Neuronal stem cell (in vitro differentiated cells): ENCODE measurements around the gene NOP10.

ENCODE experiments used
- DNase-seq: peaks from one replicate; pipeline ENCODE4 v3.0.0-alpha.2; 2013; ENCODE audit warnings: low spot score
- H2AFZ ChIP-seq: one replicate; pipeline ENCODE4 v1.6.1; 2013; ENCODE audit warnings: mild to moderate bottlenecking, low read length, inconsistent platforms
- H2AK5ac ChIP-seq: 2 replicates; pipeline ENCODE4 v1.6.1; 2013; ENCODE audit warnings: low read depth, mild to moderate bottlenecking, inconsistent platforms, low read length, moderate library complexity, mixed read lengths
- H2BK120ac ChIP-seq: 2 replicates; pipeline ENCODE4 v1.6.1; 2013; ENCODE audit warnings: low read depth, mild to moderate bottlenecking, inconsistent platforms, low read length, moderate library complexity, mixed read lengths
- H2BK12ac ChIP-seq: one replicate; pipeline ENCODE4 v1.6.1; 2013; ENCODE audit warnings: low read length, inconsistent platforms
- H2BK15ac ChIP-seq: 2 replicates; pipeline ENCODE4 v1.6.1; 2013; ENCODE audit warnings: mild to moderate bottlenecking, low read length, inconsistent platforms, mixed read lengths
- H2BK5ac ChIP-seq: one replicate; pipeline ENCODE4 v1.6.1; 2013; ENCODE audit warnings: inconsistent platforms, mild to moderate bottlenecking, low read length, moderate library complexity
- H3K14ac ChIP-seq: one replicate; pipeline ENCODE4 v1.6.1; 2013; ENCODE audit warnings: low read length, inconsistent platforms
- H3K18ac ChIP-seq: 2 replicates; pipeline ENCODE4 v1.6.1; 2013; ENCODE audit warnings: low read length, inconsistent platforms
- H3K23ac ChIP-seq: 2 replicates; pipeline ENCODE4 v1.6.1; 2013; ENCODE audit warnings: low read depth, mild to moderate bottlenecking, mixed read lengths, low read length, inconsistent platforms; ENCODE audit not compliant: poor library complexity
- H3K27ac ChIP-seq: replicated peaks from 3 replicates; pipeline ENCODE4 v1.5.1; 2013; ENCODE audit warnings: low read length, inconsistent platforms
- H3K27me3 ChIP-seq, 3 experiments: 2 replicates each; pipeline ENCODE4 v1.6.1; 2013; ENCODE audit warnings: low read length in 3 of 3, mild to moderate bottlenecking in 2 of 3, inconsistent platforms in 1 of 3, low read depth in 1 of 3, mixed read lengths in 1 of 3, moderate library complexity in 1 of 3; ENCODE audit not compliant: control insufficient read depth in 3 of 3, insufficient read depth in 3 of 3
- H3K36me3 ChIP-seq, 2 donors: replicated peaks in 1 of 2; 2 replicates each; pipeline ENCODE4 v1.6.1; 2013; ENCODE audit warnings: low read length in 2 of 2; ENCODE audit not compliant: control insufficient read depth in 2 of 2, insufficient read depth in 2 of 2
- H3K4ac ChIP-seq: 2 replicates; pipeline ENCODE4 v1.6.1; 2013; ENCODE audit warnings: inconsistent platforms, mild to moderate bottlenecking, low read length, moderate library complexity
- H3K4me1 ChIP-seq, 2 donors: 1 replicate in 1 of 2; 2 replicates in 1 of 2; pipeline ENCODE4 v1.6.1; 2013; ENCODE audit warnings: low read length in 2 of 2, low read depth in 1 of 2; ENCODE audit not compliant: control insufficient read depth in 2 of 2, insufficient read depth in 1 of 2
- H3K4me2 ChIP-seq: one replicate; pipeline ENCODE4 v1.6.1; 2013; ENCODE audit warnings: mild to moderate bottlenecking, low read length, inconsistent platforms; ENCODE audit not compliant: insufficient read depth, poor library complexity, severe bottlenecking
- H3K4me3 ChIP-seq, 2 donors: 2 replicates each; pipeline ENCODE4 v1.5.1; 2013; ENCODE audit warnings: low read length in 2 of 2, mild to moderate bottlenecking in 2 of 2, inconsistent platforms in 1 of 2, moderate library complexity in 1 of 2
- H3K79me1 ChIP-seq: one replicate; pipeline ENCODE4 v1.6.1; 2013; ENCODE audit warnings: low read depth, mild to moderate bottlenecking, inconsistent platforms, low read length, moderate library complexity
- H3K9ac ChIP-seq: one replicate; pipeline ENCODE4 v1.6.1; 2013; ENCODE audit warnings: mild to moderate bottlenecking, low read depth, low read length, inconsistent platforms; ENCODE audit not compliant: poor library complexity
- H3K9me3 ChIP-seq, 2 donors: replicated peaks in 1 of 2; 2 replicates each; pipeline versions ENCODE3 to v1.6.1; 2013; ENCODE audit warnings: low read length in 2 of 2, mild to moderate bottlenecking in 2 of 2, inconsistent platforms in 1 of 2, low read depth in 1 of 2, mixed read lengths in 1 of 2, moderate library complexity in 1 of 2; ENCODE audit not compliant: control insufficient read depth in 2 of 2, insufficient read depth in 1 of 2
- H4K8ac ChIP-seq: one replicate; pipeline ENCODE4 v1.6.1; 2013; ENCODE audit warnings: low read depth, mild to moderate bottlenecking, inconsistent platforms, low read length, moderate library complexity
- H4K91ac ChIP-seq: one replicate; pipeline ENCODE4 v1.6.1; 2013; ENCODE audit warnings: low read length, low read depth, mild to moderate bottlenecking, inconsistent platforms; ENCODE audit not compliant: poor library complexity
- WGBS, 2 donors: extraction: QIAGEN DNeasy Blood & Tissue Kit; methylation state at CpG; one replicate each; pipeline ENCODE4 v1.1.7; 2013; ENCODE audit warnings: missing lambda C conversion rate in 2 of 2, mixed read lengths in 1 of 2; ENCODE audit not compliant: insufficient read length in 2 of 2, insufficient replicate concordance in 1 of 2; ENCODE audit errors: extremely low coverage in 2 of 2; 5-methylcytosine and 5-hydroxymethylcytosine counted together

The NOP10 gene

GRCh38 chr15:34339946-34340345 lies 3.0 kb downstream of the NOP10 start:
- H3K79me1 ChIP-seq = peaks cover 3% of the 10 kb centered on the region
- H3K4me2 ChIP-seq = no peak overlapping the region
- no CpG with 5 or more reads among the region's 3 CpGs for WGBS, 2 donors
- H3K9ac ChIP-seq = no peak overlapping the region
- no peak overlapping the region for H4K91ac ChIP-seq
- no peak overlapping the region for H3K4me3 ChIP-seq
- DNase-seq = no peak
- no peaks in the 10 kb centered on the region for H3K27me3 ChIP-seq
- no peak overlapping the region for H3K4ac ChIP-seq
- no peak overlapping the region for H3K18ac ChIP-seq
- no peak overlapping the region for H2BK15ac ChIP-seq
- no peak overlapping the region for H2BK120ac ChIP-seq
- H4K8ac ChIP-seq = no peak overlapping the region
- H2AFZ ChIP-seq = no peak overlapping the region
- H3K9me3 ChIP-seq = peaks cover 3 to 5% of the 10 kb centered on the region in 2 donors
- H2BK12ac ChIP-seq = no peak overlapping the region
- no peak overlapping the region for H3K14ac ChIP-seq
- H2BK5ac ChIP-seq = no peak overlapping the region
- no peak overlapping the region for H2AK5ac ChIP-seq
- no peak overlapping the region for H3K27ac ChIP-seq
- no peak overlapping the region for H3K23ac ChIP-seq
- peaks cover 4 to 8% of the 10 kb centered on the region in 2 donors for H3K4me1 ChIP-seq
- peaks cover 0 to 34% of the 10 kb centered on the region in 2 donors for H3K36me3 ChIP-seq

DNA sequence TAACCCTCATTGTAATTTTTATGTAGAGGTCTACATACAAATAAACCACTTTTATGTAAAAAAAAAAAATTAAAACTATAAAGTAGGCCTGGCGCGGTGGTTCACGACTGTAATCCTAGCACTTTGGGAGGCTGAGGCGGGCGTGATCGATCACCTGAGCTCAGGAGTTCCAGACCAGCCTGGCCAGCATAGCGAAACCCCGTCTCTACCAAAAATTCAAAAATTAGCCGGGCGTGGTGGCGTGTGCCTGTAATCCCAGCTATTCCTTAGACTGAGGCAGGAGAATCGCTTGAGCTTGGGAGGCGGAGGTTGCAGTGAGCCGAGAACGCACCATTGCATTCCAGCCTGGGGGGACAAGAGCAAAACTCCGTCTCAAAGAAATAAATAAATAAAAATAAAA lies 4.6 kb downstream of the NOP10 start:
- H3K79me1 ChIP-seq = peaks cover 3% of the 10 kb centered on the region
- no peak overlapping the region for H4K91ac ChIP-seq
- no peak overlapping the region for H3K4ac ChIP-seq
- H2BK5ac ChIP-seq = no peak overlapping the region
- H2AK5ac ChIP-seq = no peak overlapping the region
- WGBS, 2 donors = no CpG with 5 or more reads among the region's 16 CpGs
- no peak overlapping the region for H4K8ac ChIP-seq
- H3K27ac ChIP-seq = no peak overlapping the region
- peak overlapping the region in 1 of 2 donors; percentile 72 for H3K4me3 ChIP-seq
- no peak overlapping the region for H2BK120ac ChIP-seq
- H3K23ac ChIP-seq = no peak overlapping the region
- peaks cover 3 to 5% of the 10 kb centered on the region in 2 donors for H3K9me3 ChIP-seq
- no peak overlapping the region for H3K18ac ChIP-seq
- no peak overlapping the region for H3K9ac ChIP-seq
- DNase-seq = no peak
- H2AFZ ChIP-seq = peak overlapping the region; percentile 93
- no peak overlapping the region for H2BK15ac ChIP-seq
- H3K36me3 ChIP-seq = peaks cover 0 to 34% of the 10 kb centered on the region in 2 donors
- no peaks in the 10 kb centered on the region for H3K27me3 ChIP-seq
- peaks cover 4 to 8% of the 10 kb centered on the region in 2 donors for H3K4me1 ChIP-seq
- H2BK12ac ChIP-seq = no peak overlapping the region
- no peak overlapping the region for H3K14ac ChIP-seq
- H3K4me2 ChIP-seq = peak overlapping the region; percentile 45

GRCh38 chr15:34337557-34338306 lies 5.2 kb downstream of the NOP10 start, which contains the start of gene SLC12A6:
SLC12A6 (minus strand) TSS chr15:34337781; CDS start chr15:34336680, 1,101 bp downstream.
- Histone ChIP-seq H3K27ac (peak within 1 kb of the TSS; percentile 86), H2BK12ac (peak within 1 kb of the TSS; percentile 41), H3K36me3 (peaks cover 0 to 34% of the 10 kb centered on the region in 2 donors), H3K79me1 (peaks cover 3% of the 10 kb centered on the region), H4K8ac (peak within 1 kb of the TSS; percentile 65), H3K9ac (peak within 1 kb of the TSS; percentile 94), H3K27me3 (no peaks in the 10 kb centered on the region), H3K18ac (peak within 1 kb of the TSS; percentile 96), H2BK120ac (no peak within 1 kb of the TSS), H2BK15ac (peak within 1 kb of the TSS; percentile 92), H2AFZ (peak within 1 kb of the TSS; percentile 93), H3K14ac (peak within 1 kb of the TSS; percentile 97), H4K91ac (no peak within 1 kb of the TSS), H3K4me1 (peaks cover 4 to 8% of the 10 kb centered on the region in 2 donors), H3K9me3 (peaks cover 3 to 5% of the 10 kb centered on the region in 2 donors), H3K4me3 (peak within 1 kb of the TSS; percentile 72 to 97), H3K23ac (peak within 1 kb of the TSS; percentile 95), H2BK5ac (peak within 1 kb of the TSS; percentile 90), H2AK5ac (peak within 1 kb of the TSS; percentile 53), H3K4me2 (peak within 1 kb of the TSS; percentile 77), H3K4ac (no peak within 1 kb of the TSS)
- DNase-seq = peak; percentile 89
- no CpG with 5 or more reads among the region's 78 CpGs for WGBS, 2 donors

- Histone ChIP-seq H2AK5ac (peak overlapping the region; percentile 53), H3K9ac (peak overlapping the region; percentile 94), H3K4me3 (peak overlapping the region; percentile 72 to 97), H3K79me1 (peaks cover 3% of the 10 kb centered on the region), H3K27me3 (no peaks in the 10 kb centered on the region), H4K8ac (peak overlapping the region; percentile 65), H3K14ac (peak overlapping the region; percentile 89), H4K91ac (no peak overlapping the region), H3K23ac (peak overlapping the region; percentile 95), H3K18ac (peak overlapping the region; percentile 96), H3K4ac (no peak overlapping the region), H3K4me1 (peaks cover 4 to 8% of the 10 kb centered on the region in 2 donors), H3K27ac (peak overlapping the region; percentile 36), H3K4me2 (peak overlapping the region; percentile 77), H3K36me3 (peaks cover 0 to 34% of the 10 kb centered on the region in 2 donors), H2BK120ac (no peak overlapping the region), H3K9me3 (peaks cover 3 to 5% of the 10 kb centered on the region in 2 donors), H2AFZ (peak overlapping the region; percentile 93), H2BK12ac (peak overlapping the region; percentile 41), H2BK15ac (peak overlapping the region; percentile 92), H2BK5ac (peak overlapping the region; percentile 90)
- no peak for DNase-seq
- WGBS, 2 donors = no CpG with 5 or more reads among the region's 26 CpGs
Observed at GRCh38 chr15:34336991-34337556, 5.9 kb downstream of the NOP10 start.
